ENCODE data around the gene F10. TPM values are rescaled to one million over a fixed set of nuclear protein-coding genes. Genes with fewer than 3 reads are reported as not detected.

F10 gene
- total and polyA plus RNA-seq, 2 donors (not counting 1 experiment from before 2014, with no cell fraction given) = not detected

- Histone ChIP-seq H3K27ac (ENCODE audit: low read length in 2 of 2) (no peak overlapping the region), H3K4me3 (ENCODE audit: control extremely low read depth in 1 of 5, extremely low read depth in 1 of 5, insufficient read depth in 1 of 5, low read depth in 2 of 5, low read length in 4 of 5) (no peak overlapping the region), H3K79me2 (ENCODE audit: control insufficient read depth, insufficient read depth, low read length) (no peaks in the 10 kb centered on the region), H3K27me3 (replicated peaks in 1 of 4; ENCODE audit: control extremely low read depth in 1 of 4, control insufficient read depth in 3 of 4, insufficient read depth in 4 of 4, low read length in 3 of 4) (peaks cover 0 to 14% (median 2%) of the 10 kb centered on the region in 4 experiments), H3K4me2 (replicated peaks; ENCODE audit: low read depth, low read length, poor library complexity, severe bottlenecking) (no peak overlapping the region), H2AFZ (ENCODE audit: insufficient read depth, low read depth, low read length, poor library complexity, severe bottlenecking) (no peak overlapping the region), H3K36me3 (replicated peaks in 1 of 2; ENCODE audit: control extremely low read depth in 1 of 2, control insufficient read depth in 1 of 2, extremely low read depth in 1 of 2, insufficient read depth in 2 of 2, low read length in 1 of 2) (no peaks in the 10 kb centered on the region), H3K9ac (ENCODE audit: low read length) (no peak overlapping the region), H4K20me1 (ENCODE audit: control insufficient read depth, insufficient read depth, low read length, poor library complexity, severe bottlenecking) (no peaks in the 10 kb centered on the region), H3K4me1 (ENCODE audit: control insufficient read depth in 2 of 2, insufficient read depth in 2 of 2, low read length in 2 of 2) (no peaks in the 10 kb centered on the region), H3K9me3 (ENCODE audit: control extremely low read depth in 1 of 3, control insufficient read depth in 2 of 3, insufficient read depth in 1 of 3, low read length in 2 of 3) (peaks cover 0 to 8% (median 0%) of the 10 kb centered on the region in 3 donors)
- DNase-seq (no peak), ATAC-seq (ENCODE audit: low read depth) (no peak)
- Mint-ChIP-seq H3K27ac (no peak overlapping the region), H3K9me3 (ENCODE audit: insufficient read depth) (no peaks in the 10 kb centered on the region), H3K27me3 (peaks cover 16% of the 10 kb centered on the region), H3K4me3 (no peak overlapping the region), H3K4me1 (no peaks in the 10 kb centered on the region)
- TF ChIP-seq EZH2 (IDR thresholded peaks at IDR 0.05; ENCODE audit: borderline replicate concordance, insufficient read depth, low read depth, low read length, poor library complexity, severe bottlenecking) (no peak), CTCF (IDR thresholded peaks at IDR 0.05) (no peak)
- intact Hi-C loops (cut with micrococcal nuclease) = no loop called here
- CTCF ChIA-PET = no interaction called here
- POLR2A ChIA-PET = no interaction called here
- no CpG with 5 or more reads among the region's 12 CpGs for WGBS (ENCODE audit: insufficient coverage)
These were observed 22.9 kb downstream of the F10 start for GRCh38 chr13:113145496-113145895.

GRCh38 chr13:113145911-113146598, 23.5 kb downstream of the F10 start:
- no peak overlapping the region for H3K27ac ChIP-seq (ENCODE audit: low read length in 2 of 2)
- no peak overlapping the region for H3K4me3 ChIP-seq (ENCODE audit: control extremely low read depth in 1 of 5, extremely low read depth in 1 of 5, insufficient read depth in 1 of 5, low read depth in 2 of 5, low read length in 4 of 5)
- H2AFZ ChIP-seq (ENCODE audit: insufficient read depth, low read depth, low read length, poor library complexity, severe bottlenecking) = no peak overlapping the region
- no peaks in the 10 kb centered on the region for H3K4me1 Mint-ChIP-seq
- no peak overlapping the region for H3K27ac Mint-ChIP-seq
- peaks cover 0 to 19% (median 2%) of the 10 kb centered on the region in 4 experiments for H3K27me3 ChIP-seq (replicated peaks in 1 of 4; ENCODE audit: control extremely low read depth in 1 of 4, control insufficient read depth in 3 of 4, insufficient read depth in 4 of 4, low read length in 3 of 4)
- intact Hi-C loops (cut with micrococcal nuclease) = no loop called here
- H3K79me2 ChIP-seq (ENCODE audit: control insufficient read depth, insufficient read depth, low read length) = no peaks in the 10 kb centered on the region
- WGBS (ENCODE audit: insufficient coverage) = 86% methylated on average over 10 of the region's 15 CpGs
- H3K27me3 Mint-ChIP-seq = peaks cover 19% of the 10 kb centered on the region
- POLR2A ChIA-PET = no interaction called here
- DNase-seq (no peak), ATAC-seq (ENCODE audit: low read depth) (no peak)
- no peak overlapping the region for H3K9ac ChIP-seq (ENCODE audit: low read length)
- H3K9me3 ChIP-seq (ENCODE audit: control extremely low read depth in 1 of 3, control insufficient read depth in 2 of 3, insufficient read depth in 1 of 3, low read length in 2 of 3) = peaks cover 0 to 8% (median 0%) of the 10 kb centered on the region in 3 donors
- TF ChIP-seq CTCF (IDR thresholded peaks at IDR 0.05) (no peak), EZH2 (IDR thresholded peaks at IDR 0.05; ENCODE audit: borderline replicate concordance, insufficient read depth, low read depth, low read length, poor library complexity, severe bottlenecking) (no peak)
- no peaks in the 10 kb centered on the region for H3K9me3 Mint-ChIP-seq (ENCODE audit: insufficient read depth)
- no peaks in the 10 kb centered on the region for H4K20me1 ChIP-seq (ENCODE audit: control insufficient read depth, insufficient read depth, low read length, poor library complexity, severe bottlenecking)
- H3K4me3 Mint-ChIP-seq = no peak overlapping the region
- no peak overlapping the region for H3K4me2 ChIP-seq (replicated peaks; ENCODE audit: low read depth, low read length, poor library complexity, severe bottlenecking)
- CTCF ChIA-PET = no interaction called here
- no peaks in the 10 kb centered on the region for H3K4me1 ChIP-seq (ENCODE audit: control insufficient read depth in 2 of 2, insufficient read depth in 2 of 2, low read length in 2 of 2)
- no peaks in the 10 kb centered on the region for H3K36me3 ChIP-seq (replicated peaks in 1 of 2; ENCODE audit: control extremely low read depth in 1 of 2, control insufficient read depth in 1 of 2, extremely low read depth in 1 of 2, insufficient read depth in 2 of 2, low read length in 1 of 2)
